CD4-positive, alpha-beta T cell treated with Interleukin-4 for 4 hours (primary cell): Measurements from ENCODE around the gene IFT57.

Experiments
- DNase-seq: peaks from one replicate; pipeline ENCODE4 v3.0.0-alpha.2; 2020

IFT57 gene

DNA sequence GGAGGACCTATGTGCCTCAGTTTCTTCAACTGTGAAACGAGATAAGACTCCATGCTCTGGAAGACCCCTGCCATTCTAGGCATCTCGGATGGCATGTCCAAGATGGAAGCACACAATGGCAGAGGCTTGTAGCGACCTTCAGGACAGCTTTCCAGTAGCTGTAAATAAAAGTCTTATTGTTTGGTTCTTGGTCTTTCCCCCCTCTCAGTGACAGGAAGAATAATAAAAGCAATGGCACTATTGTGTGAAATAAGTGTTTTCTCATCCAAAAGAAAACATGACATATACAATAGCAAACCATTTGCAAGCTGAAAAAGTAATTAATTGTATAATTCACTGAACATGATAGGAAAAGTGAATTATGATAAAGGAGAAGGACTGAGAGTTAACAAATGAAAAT, 98.9 kb downstream of the IFT57 start:
- no peak for DNase-seq

DNA sequence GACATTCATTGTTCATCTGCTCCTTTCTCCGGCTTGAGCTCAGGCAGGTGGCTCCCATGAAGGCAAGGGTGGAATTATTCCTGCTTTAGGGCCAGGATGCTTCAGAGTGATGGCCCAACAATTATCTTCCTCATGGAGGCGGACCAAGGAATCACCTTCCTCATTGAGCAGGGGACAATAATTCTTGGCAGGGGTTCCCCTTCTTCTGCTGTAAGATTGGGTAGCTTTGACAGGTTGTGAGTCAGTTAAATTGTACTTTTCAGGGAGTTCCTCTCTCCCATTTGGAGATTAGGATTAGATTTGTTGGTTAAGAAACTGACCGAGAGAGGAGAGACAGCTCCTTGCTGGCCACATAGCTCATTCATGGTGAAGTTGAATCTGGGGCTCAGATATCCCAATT, 99.9 kb downstream of the IFT57 start:
- no peak for DNase-seq

DNA sequence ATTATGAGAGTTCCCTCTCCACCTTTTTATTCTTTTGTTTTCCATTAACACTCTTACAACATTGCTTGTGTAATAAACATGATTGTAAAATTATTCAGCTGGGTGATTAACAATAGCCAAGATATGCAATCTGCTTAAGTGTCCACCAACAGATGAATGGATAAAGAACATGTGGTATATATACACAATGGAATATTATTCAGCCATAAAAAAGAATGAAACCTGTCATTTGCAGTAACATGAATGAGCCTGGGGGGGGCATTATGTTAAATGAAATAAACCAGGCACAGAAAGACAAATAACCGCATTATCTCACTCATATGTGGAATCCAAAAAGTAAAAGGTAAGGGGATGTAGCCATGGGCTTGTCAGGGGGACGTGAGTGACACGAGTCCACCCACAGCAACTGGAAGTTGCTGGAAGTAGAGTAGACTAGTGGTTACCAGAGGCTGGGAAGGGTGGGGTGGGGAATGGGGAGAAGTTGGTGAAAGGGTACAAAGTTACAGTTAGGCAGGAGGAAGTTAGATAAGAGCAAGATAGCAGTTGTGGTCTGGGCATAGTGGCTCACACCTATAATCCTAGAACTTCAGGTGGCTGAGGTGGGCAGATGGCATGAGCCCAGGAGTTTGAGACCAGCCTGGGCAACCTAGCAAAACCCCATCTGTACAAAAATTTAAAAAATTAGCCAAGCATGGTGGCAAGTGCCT, 102.7 kb downstream of the IFT57 start:
- no peak for DNase-seq

DNA sequence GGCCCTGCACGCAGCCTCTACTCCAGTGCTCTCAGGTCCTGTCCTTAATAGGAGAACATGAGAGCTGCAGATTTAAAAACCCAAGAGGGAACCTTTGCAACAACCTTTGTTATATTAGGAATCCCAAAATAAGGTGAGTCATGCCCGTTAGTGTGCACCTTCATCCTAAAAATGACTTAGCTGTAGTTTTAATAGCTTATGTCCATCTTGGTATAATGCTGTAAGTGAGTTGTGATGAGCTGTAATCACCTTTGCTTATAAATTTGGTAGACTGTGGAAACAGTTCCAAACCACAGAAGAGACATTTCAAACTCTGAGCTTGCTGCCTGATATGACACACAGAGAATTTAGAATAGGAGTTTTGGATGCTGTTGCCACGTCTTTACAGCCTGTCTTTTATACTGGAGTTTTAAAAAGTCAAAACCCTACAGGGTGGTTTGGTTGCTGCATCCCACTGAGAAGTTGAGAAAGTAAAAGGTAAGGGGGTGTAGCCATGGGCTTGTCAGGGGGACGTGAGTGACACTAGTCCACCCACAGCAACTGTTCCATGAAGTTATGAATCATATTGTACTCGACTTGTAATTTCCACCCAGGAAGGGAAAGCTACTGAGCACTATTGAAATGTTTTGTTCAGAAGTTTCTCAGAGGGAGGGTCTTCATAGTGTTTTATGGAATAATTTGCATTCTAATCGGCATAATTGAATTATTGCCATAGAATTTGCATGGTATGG, 104.0 kb downstream of the IFT57 start:
- DNase-seq, result no peak

DNA sequence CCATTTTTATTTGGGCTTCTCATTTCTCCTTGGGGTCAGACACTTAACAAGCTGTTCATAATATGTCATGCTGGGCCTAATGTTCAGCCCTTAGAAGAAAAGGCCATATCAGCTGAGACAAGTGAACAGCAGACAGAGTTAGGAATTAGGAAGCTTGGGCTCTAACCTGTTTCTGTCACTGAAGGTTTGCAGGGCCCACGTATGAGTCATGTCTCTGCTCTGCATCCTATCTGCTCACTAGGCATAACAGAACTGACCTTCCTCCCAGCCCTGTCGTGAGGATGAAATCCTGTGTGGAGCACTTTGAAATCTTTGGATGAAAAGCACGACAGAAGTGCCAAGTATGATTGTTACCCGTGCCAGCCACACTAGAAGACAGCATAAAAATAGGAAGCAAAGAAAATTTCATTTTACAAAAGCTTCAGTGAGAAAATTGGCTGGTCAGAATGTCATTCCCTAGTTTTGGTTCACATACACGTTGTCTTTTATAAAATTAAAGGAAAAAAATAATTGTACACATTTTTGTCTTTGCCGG, 104.9 kb downstream of the IFT57 start:
- DNase-seq, result no peak

DNA sequence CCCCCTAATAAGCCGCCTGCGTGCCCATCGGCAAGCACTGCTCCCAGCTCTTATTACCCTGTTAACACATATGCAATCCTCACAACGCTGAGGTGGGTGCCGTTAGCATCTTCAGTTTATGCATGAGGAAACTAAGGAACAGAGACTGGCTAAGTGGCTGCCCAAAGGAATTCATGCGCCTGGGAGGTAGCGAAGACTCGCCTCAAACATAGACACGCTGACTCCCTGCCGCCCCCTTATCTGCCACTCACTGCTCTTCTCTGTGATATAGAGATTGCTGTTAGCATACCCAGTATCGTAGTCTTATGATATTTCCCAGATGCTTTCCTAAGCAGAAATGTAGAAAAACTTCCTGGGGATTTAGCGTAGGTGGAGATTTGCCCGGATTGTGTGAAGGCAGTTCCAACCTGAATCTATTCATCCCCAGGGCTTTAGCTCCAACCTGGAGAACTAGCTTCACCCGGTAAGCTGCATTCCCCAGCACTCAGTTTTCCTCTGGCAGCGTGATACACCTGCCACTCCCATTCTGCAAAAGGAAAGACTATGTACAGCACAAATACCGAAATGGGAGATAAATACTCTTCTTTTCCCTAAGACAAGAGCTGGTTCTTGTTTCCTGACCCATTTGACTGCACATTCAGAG, 107.7 kb downstream of the IFT57 start:
- no peak for DNase-seq

DNA sequence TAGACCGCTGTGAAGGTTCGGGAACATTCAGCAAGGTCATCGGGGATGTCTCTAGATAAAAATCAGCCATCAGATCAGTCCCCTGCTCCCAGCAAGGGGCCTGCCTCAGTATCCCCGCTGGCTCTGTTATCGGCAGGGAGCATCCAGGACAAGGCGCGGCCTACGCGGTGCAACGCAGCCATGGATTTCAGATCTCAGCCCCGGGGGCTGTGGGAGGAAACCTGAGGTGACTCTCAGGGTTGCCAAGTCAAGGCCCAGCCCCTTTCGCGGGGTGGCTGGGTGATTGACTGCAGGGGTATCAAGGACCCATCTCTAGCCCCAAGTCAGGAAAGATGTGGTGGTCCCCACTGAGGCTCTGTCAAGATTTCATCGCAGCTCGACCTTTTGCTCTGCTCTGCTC, 108.2 kb downstream of the IFT57 start:
- no peak for DNase-seq

DNA sequence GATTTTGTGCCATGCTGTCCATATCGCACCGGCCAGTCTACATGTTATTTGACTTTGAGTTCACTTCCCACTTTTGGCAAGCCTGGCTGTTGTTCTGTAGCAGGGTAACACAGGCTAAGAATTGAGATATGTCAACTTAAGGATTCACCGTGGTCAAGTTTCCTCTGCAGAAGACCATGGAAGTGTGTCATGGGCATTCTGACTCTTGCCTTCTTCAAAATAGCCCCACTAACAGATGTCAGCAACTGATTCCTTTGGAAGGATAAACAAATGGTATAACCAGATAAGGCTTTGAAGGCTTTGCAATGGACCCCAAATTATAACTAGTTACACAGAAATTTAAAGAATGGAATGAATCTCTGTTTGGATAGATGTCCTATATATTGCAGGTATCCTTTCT, 111.3 kb downstream of the IFT57 start:
- no peak for DNase-seq
